GM10847 (cell line): ENCODE measurements around the gene FMNL3.
A peak's percentile ranks its signal among the peaks of the same experiment; 100 is the strongest.

ENCODE experiments used
- POLR2A ChIP-seq: IDR thresholded peaks from 2 replicates; pipeline ENCODE4 v1.6.1; 2011; ENCODE audit not compliant: insufficient read length; ENCODE audit errors: extremely low read depth

FMNL3 gene

DNA sequence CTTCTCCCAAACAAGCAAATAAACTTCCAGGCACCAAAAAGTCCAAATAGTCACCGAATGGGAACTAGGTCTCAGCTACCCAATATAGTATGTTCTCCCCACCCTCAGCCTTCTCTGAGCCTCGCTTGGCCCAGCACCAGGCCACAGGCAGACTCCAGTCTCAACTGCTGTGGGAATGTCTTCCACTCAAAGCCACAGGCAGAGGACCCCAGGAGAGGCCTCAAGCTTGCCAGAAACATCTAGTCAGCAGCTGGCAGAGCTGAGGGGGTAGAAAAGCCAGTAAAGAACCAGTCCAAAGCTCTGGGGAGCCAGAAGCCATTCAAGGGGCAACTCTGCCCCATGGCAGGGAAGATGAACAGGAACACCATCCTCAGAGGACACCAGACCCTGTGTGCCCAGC lies 41.8 kb downstream of the FMNL3 start:
- no peak for TF ChIP-seq POLR2A

DNA sequence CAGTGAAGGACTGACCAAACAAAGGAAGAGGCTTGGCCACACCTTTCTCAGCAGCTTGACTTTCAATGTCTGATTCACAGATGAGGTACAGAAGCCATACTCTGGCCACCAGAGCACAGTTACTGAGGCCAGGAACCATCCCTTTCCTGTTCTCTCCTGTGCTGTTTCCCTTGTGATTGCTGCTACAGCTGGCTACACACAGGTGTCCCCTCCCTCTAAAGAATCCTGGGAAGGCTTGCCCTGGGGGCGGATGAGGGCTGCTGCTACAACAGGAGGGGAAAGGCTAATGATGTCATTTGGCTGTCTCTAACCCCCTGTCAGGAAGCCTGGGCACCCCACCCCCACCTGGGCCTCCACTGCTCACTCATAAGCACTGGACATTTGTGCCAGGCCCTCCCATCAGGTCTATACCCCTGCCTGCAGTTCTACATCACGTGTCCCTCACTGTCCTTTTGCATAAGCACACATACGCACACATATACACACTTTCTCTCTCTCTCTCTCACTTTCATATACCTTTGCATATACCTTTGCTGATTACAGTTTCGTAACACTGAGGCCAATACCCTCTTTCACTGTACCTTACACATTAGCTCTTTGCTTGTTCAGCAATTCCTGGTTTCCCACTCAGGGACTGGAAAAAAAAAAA lies 42.5 kb downstream of the FMNL3 start:
- no peak for TF ChIP-seq POLR2A

DNA sequence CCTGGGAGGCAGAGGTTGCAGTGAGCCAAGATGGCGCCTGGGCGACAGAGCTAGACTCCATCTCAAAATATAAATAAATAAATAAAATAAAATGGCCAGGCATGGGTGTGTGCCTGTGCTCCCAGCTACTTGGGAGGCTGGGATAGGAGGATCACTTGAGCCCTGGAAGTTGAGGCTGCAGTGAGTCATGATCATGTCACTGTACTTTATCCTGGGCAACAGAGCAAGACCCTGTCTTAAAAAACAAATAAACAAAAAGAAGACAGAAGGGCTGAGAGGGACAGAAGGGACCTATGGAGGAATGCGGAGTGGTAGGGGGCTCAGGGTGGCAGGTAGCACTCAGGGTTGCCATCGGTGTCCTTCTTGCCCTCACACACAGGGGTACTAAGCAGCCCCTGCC lies 43.0 kb downstream of the FMNL3 start:
- TF ChIP-seq POLR2A: no peak

DNA sequence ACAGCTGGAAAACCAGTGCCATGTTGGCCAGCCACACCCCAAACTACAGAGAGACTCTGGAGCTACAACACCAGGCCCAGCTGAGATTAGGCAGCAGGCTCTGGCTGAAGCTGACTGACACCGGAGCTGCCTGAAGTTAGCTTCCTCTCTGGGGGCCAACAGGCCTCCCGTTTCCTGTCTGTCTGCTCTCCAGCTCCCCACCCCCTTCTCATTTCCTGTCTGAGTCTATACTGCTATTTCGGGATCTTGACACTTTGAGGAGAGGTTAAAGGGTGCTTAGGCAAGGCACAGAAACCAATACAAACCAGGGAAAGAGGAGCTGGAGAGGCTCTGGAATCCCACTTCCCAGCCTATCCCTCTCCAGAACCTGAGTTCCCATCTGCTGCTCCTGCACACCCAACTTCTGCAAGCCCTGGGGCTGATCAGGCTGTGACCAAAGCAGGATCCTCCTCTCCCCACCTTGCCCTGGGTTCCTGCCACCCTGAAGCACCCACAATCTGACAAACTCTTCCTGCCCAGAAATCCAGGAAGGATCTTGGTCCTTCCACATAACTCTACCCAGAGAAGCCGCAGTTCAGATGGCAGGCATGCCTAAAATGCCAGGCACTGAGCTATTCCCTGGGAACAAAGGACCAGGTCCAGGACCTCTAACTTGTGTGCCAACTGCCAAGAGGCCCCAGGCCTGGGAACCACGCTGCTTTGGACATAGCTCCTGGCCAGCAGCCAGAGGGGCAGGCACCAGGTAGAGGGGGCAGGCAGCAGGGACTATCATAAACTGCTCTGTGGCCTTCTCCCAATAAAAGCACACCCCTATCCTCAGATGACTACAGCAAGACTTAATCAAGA lies 44.0 kb downstream of the FMNL3 start:
- TF ChIP-seq POLR2A: peak; percentile 16

DNA sequence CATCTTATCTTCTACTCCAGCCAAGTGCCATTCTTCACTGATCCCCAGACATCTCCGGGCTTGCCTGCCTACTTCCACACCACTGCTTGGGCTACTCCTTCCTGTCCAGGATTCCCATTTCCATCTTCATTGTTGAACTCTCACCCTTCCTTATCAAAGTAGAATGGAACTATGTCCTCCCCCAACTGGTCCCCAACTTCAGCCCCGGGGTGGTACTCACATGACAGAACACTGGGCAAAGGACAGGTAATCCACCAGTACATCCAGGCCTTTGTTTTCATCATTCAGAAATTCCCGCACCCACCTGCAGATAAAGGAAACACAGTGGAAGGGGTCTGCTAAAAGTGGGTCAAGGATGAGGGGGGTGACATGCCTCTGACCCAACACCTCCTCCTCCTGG lies 45.5 kb downstream of the FMNL3 start:
- no peak for TF ChIP-seq POLR2A

DNA sequence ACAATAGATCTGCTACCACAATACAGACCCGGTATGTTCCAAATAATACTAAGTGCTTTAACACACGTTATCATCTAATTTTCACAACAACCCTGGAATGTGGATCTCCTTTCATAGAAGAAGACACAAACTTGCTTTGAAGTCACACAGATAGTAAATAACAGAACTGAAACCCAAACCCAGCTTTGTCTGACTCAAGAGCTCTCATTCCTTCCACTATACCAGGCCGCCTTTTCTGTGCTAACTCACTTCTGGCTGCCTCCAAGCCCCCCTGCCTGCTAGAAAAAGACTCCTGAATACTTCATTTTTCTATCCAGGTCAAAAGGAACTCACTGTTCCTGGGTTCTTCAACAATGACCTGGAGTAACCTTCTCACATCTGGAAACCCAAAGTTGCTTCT lies 46.0 kb downstream of the FMNL3 start:
- no peak for TF ChIP-seq POLR2A

DNA sequence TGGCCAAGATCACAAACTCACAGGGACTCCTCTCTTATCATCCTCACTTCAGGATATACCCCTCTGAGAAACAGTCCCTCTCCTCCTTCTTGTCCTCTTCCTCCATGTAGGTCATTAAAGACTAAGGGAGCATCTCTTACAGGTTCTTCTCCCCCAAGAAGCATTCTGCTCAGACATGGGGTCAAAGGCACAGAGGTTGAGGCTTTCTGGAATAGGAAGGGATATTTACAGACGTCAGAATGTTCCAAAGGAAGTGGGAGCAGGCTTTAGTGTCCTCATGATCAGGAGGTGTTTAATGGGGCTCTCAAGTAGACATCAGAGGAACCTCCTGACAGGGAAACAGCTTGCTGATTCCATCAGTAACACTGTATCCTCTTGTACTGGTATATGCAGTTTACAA lies 47.5 kb downstream of the FMNL3 start:
- no peak for TF ChIP-seq POLR2A

DNA sequence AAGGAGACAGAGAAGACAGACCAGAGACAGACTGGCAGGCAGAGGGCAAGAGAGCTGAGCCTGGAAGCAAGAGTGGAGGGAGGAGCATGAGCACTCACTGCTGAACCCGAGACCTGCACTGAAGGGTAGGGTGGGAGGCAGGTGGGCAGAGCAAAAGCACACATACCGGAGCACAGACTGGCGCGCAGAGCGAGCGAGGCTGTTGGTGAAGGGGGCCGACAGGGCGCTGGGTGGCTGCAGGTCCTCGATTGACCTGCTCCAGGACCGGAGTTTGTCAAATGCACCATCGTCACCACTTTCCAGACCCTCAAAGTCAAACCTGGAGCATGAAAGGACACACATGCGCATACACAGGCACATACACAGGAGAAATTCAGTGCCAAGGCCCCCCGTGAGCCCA lies 48.9 kb downstream of the FMNL3 start:
- TF ChIP-seq POLR2A: no peak

DNA sequence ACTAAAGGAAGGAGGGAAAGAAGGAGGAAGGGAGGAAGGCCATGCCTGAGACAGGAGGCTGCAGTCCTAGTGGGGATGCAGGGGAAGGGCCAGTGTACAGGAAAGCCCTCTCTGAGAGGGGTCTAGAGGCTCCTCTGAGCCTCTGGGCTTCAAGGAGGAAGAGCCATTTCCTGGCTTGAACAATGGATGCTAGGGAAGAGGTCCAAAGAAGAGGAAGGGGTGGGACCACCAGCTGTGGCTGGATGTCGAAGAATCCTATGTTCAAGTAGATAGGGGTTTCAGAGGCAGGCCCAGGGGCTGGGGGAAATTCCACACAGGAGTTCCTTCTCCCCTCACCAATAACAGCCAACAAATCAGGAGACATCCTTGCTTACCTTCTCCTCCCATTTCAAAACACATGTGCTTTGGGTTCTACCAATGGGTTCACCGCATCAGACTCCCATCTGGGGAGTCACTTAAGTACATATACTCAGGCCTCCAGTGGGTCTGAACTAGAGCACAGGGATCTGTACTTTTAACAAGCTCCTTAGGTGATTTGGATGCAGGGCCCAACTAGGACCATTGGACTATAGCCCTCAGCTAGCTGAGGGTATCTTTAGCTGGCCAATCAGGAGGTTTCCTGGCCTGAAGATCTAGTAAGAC lies 51.5 kb downstream of the FMNL3 start:
- TF ChIP-seq POLR2A: no peak

DNA sequence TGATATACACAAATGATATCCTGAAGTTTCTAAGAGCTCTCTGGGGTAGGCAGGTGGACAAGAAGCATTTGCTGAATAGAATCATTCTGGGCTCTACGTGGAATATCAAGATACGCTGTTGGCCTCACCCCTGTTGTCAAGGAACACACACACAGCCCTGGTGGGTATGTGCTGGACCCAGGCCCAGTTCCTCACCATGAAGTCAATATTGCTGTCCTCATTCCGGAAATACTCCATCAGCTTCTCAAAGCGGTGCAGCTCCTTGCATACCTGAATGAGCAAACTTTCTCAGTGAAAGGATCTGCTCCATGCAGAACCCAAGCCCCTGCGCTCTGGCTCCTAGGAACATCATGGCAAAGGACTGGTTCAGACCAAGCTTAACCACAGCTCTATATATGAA lies 52.5 kb downstream of the FMNL3 start:
- TF ChIP-seq POLR2A: no peak

DNA sequence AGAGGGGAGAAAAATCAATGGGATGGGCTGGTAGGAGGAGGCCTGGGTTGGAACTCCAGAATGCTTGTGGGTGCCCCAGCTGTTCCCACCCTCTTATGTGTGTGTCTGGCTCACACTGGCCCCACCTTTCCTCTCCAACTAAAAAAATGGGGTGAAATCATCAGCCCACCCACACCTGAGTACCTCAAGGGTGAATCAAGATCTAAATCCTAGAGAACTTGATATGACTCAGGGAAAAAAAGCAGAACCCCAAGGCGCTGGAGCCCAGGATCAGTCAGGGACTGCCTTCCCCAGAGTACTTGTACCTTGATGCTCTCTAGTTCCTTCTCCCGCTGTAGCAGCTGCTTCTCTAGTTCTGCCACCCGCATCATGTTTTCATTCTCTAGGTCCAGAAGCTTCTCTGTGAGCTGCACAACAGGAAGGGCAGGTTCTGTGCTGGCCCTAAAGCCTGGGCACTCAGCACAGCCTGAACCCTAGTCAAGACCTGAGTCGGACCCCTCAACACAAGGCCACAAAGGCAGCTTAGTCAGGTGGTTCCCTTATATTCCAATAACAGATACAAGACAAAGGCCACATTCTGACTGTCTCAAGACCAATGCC lies 54.2 kb downstream of the FMNL3 start:
- no peak for TF ChIP-seq POLR2A

DNA sequence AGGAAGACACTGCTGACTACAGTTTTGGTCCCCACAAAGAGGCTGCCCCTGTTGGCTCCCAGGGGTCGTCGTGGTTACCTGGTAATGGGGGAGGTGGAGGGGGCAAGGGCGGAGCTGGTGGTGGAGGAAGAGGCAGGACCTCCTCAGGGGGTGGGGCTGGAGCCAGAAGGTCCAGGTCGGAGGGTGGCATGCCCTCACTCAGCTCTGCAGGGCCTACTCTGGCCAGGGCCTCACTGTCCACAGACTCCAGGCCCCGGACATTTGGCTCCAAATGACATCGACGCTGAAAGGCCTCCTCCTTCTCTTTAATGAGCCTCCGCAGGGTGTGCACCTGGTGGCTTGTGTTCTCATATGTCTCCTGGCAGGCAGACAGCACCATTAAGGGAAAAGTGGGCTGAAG lies 55.4 kb downstream of the FMNL3 start:
- no peak for TF ChIP-seq POLR2A

DNA sequence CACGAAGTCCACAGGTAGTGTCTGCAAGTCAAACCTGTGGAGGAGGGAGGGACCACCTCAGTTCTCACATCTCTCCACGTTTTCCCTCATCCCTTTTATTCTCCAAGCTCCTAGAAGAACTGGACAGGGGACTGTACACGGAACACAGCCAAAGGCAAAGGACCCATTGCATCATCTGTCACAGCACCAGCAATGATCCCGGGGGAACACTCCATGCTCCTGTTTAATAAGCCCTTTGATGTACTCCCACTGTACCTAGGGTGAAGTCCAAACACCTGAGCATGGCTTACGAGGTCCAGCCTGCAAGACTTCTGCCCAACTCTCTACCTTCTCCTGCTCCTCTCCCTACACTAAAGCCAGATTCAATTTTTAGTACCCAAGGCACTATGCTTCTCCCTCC lies 57.3 kb downstream of the FMNL3 start:
- TF ChIP-seq POLR2A: no peak

DNA sequence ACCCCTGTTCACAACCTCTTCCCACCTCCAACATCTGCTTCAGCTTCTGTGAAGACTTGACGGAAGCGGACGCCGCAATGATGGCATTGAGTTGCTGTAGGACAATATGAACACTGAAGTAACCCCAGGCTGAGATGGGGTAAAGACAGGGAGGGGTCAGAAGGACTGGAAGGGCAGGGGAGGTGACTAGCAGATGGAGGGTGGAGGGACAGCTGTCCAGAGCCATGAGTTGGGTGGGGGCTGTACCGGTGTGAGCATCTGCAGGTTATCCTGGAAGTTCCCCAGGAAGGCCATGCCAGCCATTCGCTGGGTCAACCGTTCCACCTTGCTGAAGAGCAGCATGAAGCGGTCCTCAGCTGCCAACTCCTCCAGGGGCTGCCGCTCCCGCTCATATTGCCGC lies 57.8 kb downstream of the FMNL3 start:
- TF ChIP-seq POLR2A: no peak

DNA sequence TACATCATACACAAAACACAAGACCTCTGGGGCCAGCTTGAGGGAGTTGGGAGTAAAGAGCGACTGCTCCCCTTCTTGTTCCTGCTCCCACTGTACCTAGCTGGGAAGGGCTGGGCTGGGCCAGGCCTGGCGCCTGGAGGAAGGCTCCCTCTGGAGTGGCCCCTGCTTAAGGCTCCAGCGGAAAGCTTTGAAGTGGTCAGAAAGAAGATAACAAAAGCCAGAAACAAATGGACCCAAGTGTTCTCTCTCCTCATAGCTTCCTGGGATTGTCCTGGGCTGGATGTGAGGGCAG lies 58.5 kb downstream of the FMNL3 start:
- TF ChIP-seq POLR2A: no peak

DNA sequence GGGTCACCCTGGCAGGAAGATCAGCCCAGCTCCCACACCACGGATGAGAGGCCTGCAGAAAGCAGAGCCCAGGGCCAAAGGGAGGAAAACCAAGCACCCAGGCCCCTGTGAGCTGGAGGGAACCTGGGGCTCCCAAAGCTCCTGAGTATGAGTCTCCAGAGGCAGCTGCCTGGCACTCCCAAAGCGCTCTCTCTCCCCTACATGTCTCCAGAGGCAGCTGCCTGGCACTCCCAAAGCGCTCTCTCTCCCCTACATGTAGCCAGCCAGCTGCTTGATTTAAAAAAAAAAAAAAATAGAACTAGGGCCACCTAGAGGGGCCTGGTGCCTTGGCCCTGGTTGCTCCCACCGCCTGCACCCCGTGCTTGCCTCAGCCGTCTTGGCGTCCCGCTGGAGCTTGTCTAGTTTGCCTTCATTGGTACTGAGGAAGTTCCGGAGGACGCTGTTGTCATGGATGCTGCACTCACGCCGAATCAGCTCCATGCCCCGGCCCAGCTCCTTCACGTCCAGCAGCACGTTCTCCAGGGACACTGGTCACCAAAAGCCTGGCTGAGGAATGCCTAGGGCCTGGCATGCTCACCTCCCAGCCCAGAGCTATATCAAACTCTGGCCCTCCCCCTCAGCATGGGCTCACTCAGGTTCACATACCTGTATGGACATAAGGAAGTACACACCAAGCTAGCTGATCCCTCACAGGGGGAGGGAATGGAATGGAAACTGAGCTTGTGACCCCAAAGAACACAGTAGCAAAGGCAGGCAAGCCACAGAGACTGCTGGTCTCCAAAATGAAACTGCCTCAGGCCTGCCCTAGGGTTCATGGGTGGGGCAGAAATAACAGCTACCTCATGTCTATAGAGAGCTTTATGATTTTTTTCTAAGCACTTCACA lies 59.1 kb downstream of the FMNL3 start:
- no peak for TF ChIP-seq POLR2A
